ENCODE measurements around the gene RALB.

DNA sequence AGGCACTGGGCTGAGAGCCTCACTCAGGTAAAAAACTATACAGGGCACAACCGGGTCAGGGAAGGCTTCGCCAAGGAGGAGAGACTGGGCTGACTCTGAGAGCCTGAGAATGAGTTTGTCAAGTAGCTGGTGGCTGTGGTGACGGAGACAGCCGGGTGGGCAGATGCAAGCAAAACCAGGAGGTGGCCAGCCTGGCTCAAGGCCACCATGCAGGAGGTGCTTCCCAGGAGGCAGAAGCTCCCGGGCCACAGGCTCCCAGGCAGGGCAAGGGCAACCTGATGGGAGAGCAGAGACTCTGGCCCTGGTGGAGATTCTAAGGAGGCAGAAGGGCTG is 90.4 kb downstream of the RALB start:
- TF ChIP-seq, protein P1, sequence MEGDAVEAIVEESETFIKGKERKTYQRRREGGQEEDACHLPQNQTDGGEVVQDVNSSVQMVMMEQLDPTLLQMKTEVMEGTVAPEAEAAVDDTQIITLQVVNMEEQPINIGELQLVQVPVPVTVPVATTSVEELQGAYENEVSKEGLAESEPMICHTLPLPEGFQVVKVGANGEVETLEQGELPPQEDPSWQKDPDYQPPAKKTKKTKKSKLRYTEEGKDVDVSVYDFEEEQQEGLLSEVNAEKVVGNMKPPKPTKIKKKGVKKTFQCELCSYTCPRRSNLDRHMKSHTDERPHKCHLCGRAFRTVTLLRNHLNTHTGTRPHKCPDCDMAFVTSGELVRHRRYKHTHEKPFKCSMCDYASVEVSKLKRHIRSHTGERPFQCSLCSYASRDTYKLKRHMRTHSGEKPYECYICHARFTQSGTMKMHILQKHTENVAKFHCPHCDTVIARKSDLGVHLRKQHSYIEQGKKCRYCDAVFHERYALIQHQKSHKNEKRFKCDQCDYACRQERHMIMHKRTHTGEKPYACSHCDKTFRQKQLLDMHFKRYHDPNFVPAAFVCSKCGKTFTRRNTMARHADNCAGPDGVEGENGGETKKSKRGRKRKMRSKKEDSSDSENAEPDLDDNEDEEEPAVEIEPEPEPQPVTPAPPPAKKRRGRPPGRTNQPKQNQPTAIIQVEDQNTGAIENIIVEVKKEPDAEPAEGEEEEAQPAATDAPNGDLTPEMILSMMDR (IDR thresholded peaks at IDR 0.05), result no peak
- TF ChIP-seq POLR2AphosphoS5 (IDR thresholded peaks at IDR 0.05) (no peak), POLR2A (IDR thresholded peaks at IDR 0.05) (no peak)

All from prostate gland (tissue), 2 donors.